HepG2 (cell line): ENCODE results near the gene HMMR. TPM values are rescaled to one million over a fixed set of nuclear protein-coding genes. Genes with fewer than 3 reads are reported as not detected.

ENCODE experiments used
- BORCS8-MEF2B ChIP-seq: sonication (generic); formaldehyde crosslinking; IDR thresholded peaks from 2 replicates; pipeline ENCODE4 v1.8.0; 2022; ENCODE audit warnings: mild to moderate bottlenecking, missing genetic modification reagents
- FOXP4 ChIP-seq: sonication (generic); formaldehyde crosslinking; IDR thresholded peaks from 2 replicates; pipeline ENCODE4 v1.4.0; 2020; ENCODE audit warnings: missing genetic modification reagents
- GMEB2 ChIP-seq: IDR thresholded peaks from 2 replicates; pipeline ENCODE4 v1.6.1; 2016; ENCODE audit warnings: missing biosample characterization, missing genetic modification reagents, low read depth
- HOXA7 ChIP-seq: sonication (generic); formaldehyde crosslinking; IDR thresholded peaks from 2 replicates; pipeline ENCODE4 v1.8.1; 2022; ENCODE audit warnings: mild to moderate bottlenecking, missing genetic modification reagents, moderate library complexity
- MAFG ChIP-seq: sonication (generic); formaldehyde crosslinking; IDR thresholded peaks from 2 replicates; pipeline ENCODE4 v1.5.1; 2020; ENCODE audit warnings: mild to moderate bottlenecking, missing genetic modification reagents
- MATR3 ChIP-seq: sonication (generic); formaldehyde crosslinking; IDR thresholded peaks from 2 replicates; pipeline ENCODE4 v1.4.0; 2020; ENCODE audit warnings: missing genetic modification reagents
- MTA1 ChIP-seq: sonication (generic); formaldehyde crosslinking; IDR thresholded peaks from 2 replicates; pipeline ENCODE4 v1.4.0; 2020; ENCODE audit warnings: missing genetic modification reagents, mild to moderate bottlenecking, borderline replicate concordance
- NCOR1 ChIP-seq: fragments of 200-600 bp; sonication (generic); IDR thresholded peaks from 2 replicates; pipeline ENCODE4 v1.7.0; 2017; ENCODE audit warnings: antibody characterized with exemption, low read length, borderline replicate concordance
- NFIB ChIP-seq: sonication (generic); formaldehyde crosslinking; IDR thresholded peaks from 2 replicates; pipeline ENCODE4 v1.9.0; 2021; ENCODE audit warnings: missing genetic modification reagents, mild to moderate bottlenecking, borderline replicate concordance
- RERE ChIP-seq: IDR thresholded peaks from 2 replicates; pipeline ENCODE4 v1.6.1; 2016; ENCODE audit warnings: low read depth, missing genetic modification reagents, missing compliant biosample characterization
- RORA ChIP-seq: sonication (generic); formaldehyde crosslinking; IDR thresholded peaks from 2 replicates; pipeline ENCODE4 v1.5.0; 2020; ENCODE audit warnings: mild to moderate bottlenecking, missing genetic modification reagents, moderate library complexity
- SP140L ChIP-seq: sonication (generic); formaldehyde crosslinking; IDR thresholded peaks from 2 replicates; pipeline ENCODE4 v1.4.0; 2020; ENCODE audit warnings: missing genetic modification reagents, borderline replicate concordance
- SRY ChIP-seq: sonication (generic); formaldehyde crosslinking; IDR thresholded peaks from 2 replicates; pipeline ENCODE4 v1.8.0; 2022; ENCODE audit warnings: mild to moderate bottlenecking, missing genetic modification reagents
- ZNF101 ChIP-seq: sonication (generic); formaldehyde crosslinking; IDR thresholded peaks from 2 replicates; pipeline ENCODE4 v1.4.0; 2020; ENCODE audit warnings: mild to moderate bottlenecking, low read depth, missing genetic modification reagents, borderline replicate concordance
- ZNF256 ChIP-seq: sonication (generic); formaldehyde crosslinking; conservative IDR thresholded peaks from 2 replicates; pipeline ENCODE4 v1.4.0; 2020; ENCODE audit warnings: missing genetic modification reagents
- ZNF552 ChIP-seq: sonication (generic); formaldehyde crosslinking; IDR thresholded peaks from 2 replicates; pipeline ENCODE4 v1.9.0; 2022; ENCODE audit warnings: missing genetic modification reagents, mild to moderate bottlenecking, borderline replicate concordance
- ZNF572 ChIP-seq: sonication (generic); formaldehyde crosslinking; IDR thresholded peaks from 2 replicates; pipeline ENCODE4 v1.5.1; 2020; ENCODE audit warnings: mild to moderate bottlenecking, missing genetic modification reagents
- ZNF781 ChIP-seq: sonication (generic); formaldehyde crosslinking; IDR thresholded peaks from 2 replicates; pipeline ENCODE4 v1.5.1; 2020; ENCODE audit warnings: borderline replicate concordance, mild to moderate bottlenecking, missing genetic modification reagents; ENCODE audit errors: not compliant biosample characterization
- ZNF784 ChIP-seq: sonication (generic); formaldehyde crosslinking; IDR thresholded peaks from 2 replicates; pipeline ENCODE4 v1.5.1; 2020; ENCODE audit warnings: missing genetic modification reagents, mild to moderate bottlenecking, borderline replicate concordance
- polyA plus RNA-seq, 8 experiments: library from polyadenylated mRNA; depleted of rRNA in 3 of 8; stranded (reverse) in 7 of 8; unstranded in 1 of 8; fragments of >200 nt; fragmentation: Illumina TruSeq in 4 of 8; extraction: Trizol in 4 of 8; gene quantifications; 2 replicates each; pipeline versions ENCODE4 v1.2.1 to v1.2.3, GENCODE V29; 2011 to 2016; ENCODE audit warnings: low read depth in 4 of 8, missing spikeins in 1 of 8, mixed read lengths in 1 of 8; ENCODE audit not compliant: insufficient read depth in 1 of 8
- total RNA-seq, 5 experiments: library from RNA; depleted of rRNA; stranded (reverse); fragments of >200 nt; fragmentation: Illumina TruSeq; extraction: Trizol; gene quantifications; 2 replicates each; pipeline ENCODE4 v1.2.3, GENCODE V29; 2016; ENCODE audit warnings: low read depth in 1 of 5

HMMR gene
- total and polyA plus RNA-seq, 2 of the 13 experiments (the other 11 are each of a cell fraction or from before 2014, with no cell fraction given), result 8.5 to 48.3 TPM

GRCh38 chr5:163437309-163438182 is 22.9 kb upstream of the HMMR start, which contains the start of gene CCNG1 (continued):
- no peak for TF ChIP-seq SRY (CRISPR knock-in tag)
- peak; percentile 80 for TF ChIP-seq ZNF781 (CRISPR knock-in tag)
- TF ChIP-seq ZNF552 (CRISPR knock-in tag), result peak; percentile 78; the same call in 1 of the 2 replicates
- 0 out of 2 replicates have a peak, but pooled peaks have one; percentile 43 for TF ChIP-seq ZNF101 (CRISPR knock-in tag)
- no peak for TF ChIP-seq NCOR1
- no peak for TF ChIP-seq GMEB2 (CRISPR knock-in tag)
- peak; percentile 49; the same call in 1 of the 2 replicates for TF ChIP-seq RERE (CRISPR knock-in tag)
- no peak for TF ChIP-seq SP140L (CRISPR knock-in tag)
- TF ChIP-seq HOXA7, result no peak
- peak; percentile 58; the same call in 1 of the 2 replicates for TF ChIP-seq ZNF784 (CRISPR knock-in tag)
- no peak for TF ChIP-seq MAFG (CRISPR knock-in tag)
- TF ChIP-seq NFIB (CRISPR knock-in tag), result no peak
- peak; percentile 47; the same call in 1 of the 2 replicates for TF ChIP-seq FOXP4
- TF ChIP-seq ZNF256 (CRISPR knock-in tag), result no peak
- TF ChIP-seq ZNF572 (CRISPR knock-in tag), result no peak
- TF ChIP-seq MATR3 (CRISPR knock-in tag), result no peak
- TF ChIP-seq MTA1 (CRISPR knock-in tag), result no peak
- TF ChIP-seq RORA (CRISPR knock-in tag), result no peak
- TF ChIP-seq BORCS8-MEF2B (CRISPR knock-in tag), result peak; percentile 85
